Gastroesophageal sphincter (tissue), 4 donors: ENCODE measurements around the gene UBE2B. TPM values are rescaled to one million over a fixed set of nuclear protein-coding genes. Genes with fewer than 3 reads are reported as not detected.

ENCODE experiments used
- ATAC-seq: fragments of 150-250 bp; one replicate; pipeline ENCODE4 v1.9.1; 2016; ENCODE audit warnings: mild to moderate bottlenecking, moderate library complexity
- H3K27ac ChIP-seq, 4 donors: fragments of 200-600 bp; sonication (generic) in 3 of 4; 1 replicate in 3 of 4; 2 replicates in 1 of 4; pipeline ENCODE4 v1.5.1; 2016 to 2019
- H3K27me3 ChIP-seq: fragments of 200-600 bp; sonication (generic); one replicate; pipeline ENCODE4 v1.5.1; 2019
- H3K36me3 ChIP-seq, 2 donors: fragments of 200-600 bp; sonication (generic); one replicate each; pipeline ENCODE4 v1.5.1; 2019; ENCODE audit warnings: control low read depth in 1 of 2
- H3K4me1 ChIP-seq, 3 donors: fragments of 200-600 bp; sonication (generic); 1 replicate in 2 of 3; 2 replicates in 1 of 3; pipeline ENCODE4 v1.5.1; 2016 to 2019; ENCODE audit warnings: control low read depth in 2 of 3
- H3K4me3 ChIP-seq, 2 donors: fragments of 200-600 bp; sonication (generic); one replicate each; pipeline ENCODE4 v1.5.1; 2019; ENCODE audit warnings: mild to moderate bottlenecking in 1 of 2, moderate library complexity in 1 of 2
- H3K9me3 ChIP-seq, 3 donors: fragments of 200-600 bp; sonication (generic); one replicate each; pipeline ENCODE4 v1.5.1; 2017 to 2019; ENCODE audit warnings: control low read depth in 2 of 3
- EP300 ChIP-seq: sonication (generic); formaldehyde crosslinking; IDR thresholded peaks from one replicate; pipeline ENCODE4 v1.6.1; 2017; ENCODE audit warnings: antibody characterized with exemption, mild to moderate bottlenecking
- POLR2A ChIP-seq, 2 donors: fragments of 450-650 bp; IDR thresholded peaks; one replicate each; pipeline ENCODE4 v1.6.1; 2017; ENCODE audit warnings: antibody characterized with exemption in 2 of 2, mild to moderate bottlenecking in 2 of 2, moderate library complexity in 1 of 2
- POLR2AphosphoS5 ChIP-seq: sonication (generic); formaldehyde crosslinking; IDR thresholded peaks from one replicate; pipeline ENCODE4 v1.6.1; 2017; ENCODE audit warnings: antibody characterized with exemption
- WGBS, 2 donors: methylation state at CpG; one replicate each; pipeline ENCODE4 v1.1.5; 2018; ENCODE audit warnings: low coverage in 1 of 2; 5-methylcytosine and 5-hydroxymethylcytosine counted together
- total RNA-seq, 4 donors: library from RNA; depleted of rRNA; stranded (reverse); fragments of >200 nt; gene quantifications; one replicate each; pipeline ENCODE4 v1.1.0, GENCODE V29; 2016
- TF ChIP-seq, protein P1 (sequence below), 4 experiments: fragments of 200-600 bp in 2 of 4; fragments of 450-650 bp in 2 of 4; sonication (generic) in 1 of 4; IDR thresholded peaks; one replicate each; pipeline ENCODE4 v1.5.1; 2017 to 2019; ENCODE audit warnings: antibody characterized with exemption in 4 of 4, mild to moderate bottlenecking in 2 of 4, moderate library complexity in 2 of 4

Gene UBE2B
- total RNA-seq, 4 donors from 2014 or later: 36.6 to 53.9 (median 44.5) TPM

DNA sequence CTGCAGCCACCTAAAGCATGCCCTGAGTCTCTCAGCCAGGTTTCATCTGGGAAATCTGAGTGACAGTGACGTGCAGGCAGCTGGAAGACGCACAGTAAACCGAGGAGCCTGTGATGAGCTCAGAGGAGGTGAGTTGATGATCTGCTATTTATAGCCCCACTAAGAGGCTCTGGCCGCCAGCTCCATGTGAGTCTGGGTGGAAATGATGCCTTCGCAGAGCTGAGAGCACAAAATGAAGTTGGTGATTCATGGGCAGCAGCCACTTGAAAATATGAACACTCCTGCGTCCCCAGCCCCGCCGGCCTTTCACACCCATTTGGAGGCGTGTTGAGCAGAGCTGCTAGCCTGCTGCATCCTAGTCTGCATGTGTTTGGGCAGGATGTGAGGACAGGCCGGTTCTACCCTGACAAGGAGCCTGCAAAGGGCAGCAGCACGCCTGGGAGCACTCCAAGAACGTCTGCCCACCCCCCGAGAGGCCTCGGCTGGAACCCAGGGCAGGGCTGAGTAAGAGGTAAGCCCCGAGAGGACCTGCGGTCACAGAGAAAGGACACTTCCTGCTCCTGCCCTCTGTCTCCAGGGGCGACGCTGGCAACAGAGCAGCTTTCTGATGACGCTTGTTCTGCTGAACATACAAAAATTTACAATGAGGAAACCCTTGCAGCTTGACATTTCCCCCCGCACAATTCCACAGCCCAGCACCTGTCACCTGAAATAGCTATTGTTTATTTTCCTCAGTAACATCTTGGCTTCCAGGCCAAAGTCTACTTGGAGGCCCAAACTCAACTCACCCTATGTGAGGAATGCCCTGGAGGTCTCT, 65.4 kb downstream of the UBE2B start:
- peak; percentile 48 for TF ChIP-seq POLR2AphosphoS5
- TF ChIP-seq, protein P1, sequence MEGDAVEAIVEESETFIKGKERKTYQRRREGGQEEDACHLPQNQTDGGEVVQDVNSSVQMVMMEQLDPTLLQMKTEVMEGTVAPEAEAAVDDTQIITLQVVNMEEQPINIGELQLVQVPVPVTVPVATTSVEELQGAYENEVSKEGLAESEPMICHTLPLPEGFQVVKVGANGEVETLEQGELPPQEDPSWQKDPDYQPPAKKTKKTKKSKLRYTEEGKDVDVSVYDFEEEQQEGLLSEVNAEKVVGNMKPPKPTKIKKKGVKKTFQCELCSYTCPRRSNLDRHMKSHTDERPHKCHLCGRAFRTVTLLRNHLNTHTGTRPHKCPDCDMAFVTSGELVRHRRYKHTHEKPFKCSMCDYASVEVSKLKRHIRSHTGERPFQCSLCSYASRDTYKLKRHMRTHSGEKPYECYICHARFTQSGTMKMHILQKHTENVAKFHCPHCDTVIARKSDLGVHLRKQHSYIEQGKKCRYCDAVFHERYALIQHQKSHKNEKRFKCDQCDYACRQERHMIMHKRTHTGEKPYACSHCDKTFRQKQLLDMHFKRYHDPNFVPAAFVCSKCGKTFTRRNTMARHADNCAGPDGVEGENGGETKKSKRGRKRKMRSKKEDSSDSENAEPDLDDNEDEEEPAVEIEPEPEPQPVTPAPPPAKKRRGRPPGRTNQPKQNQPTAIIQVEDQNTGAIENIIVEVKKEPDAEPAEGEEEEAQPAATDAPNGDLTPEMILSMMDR (IDR thresholded peaks at IDR 0.05): no peak
- WGBS, 2 donors: 21 to 30% methylated on average over 5 to 7 of the region's 20 CpGs
- no peak overlapping the region for H3K4me3 ChIP-seq
- H3K27me3 ChIP-seq: no peaks in the 10 kb centered on the region
- H3K36me3 ChIP-seq: no peaks in the 10 kb centered on the region
- peaks cover 8 to 41% (median 35%) of the 10 kb centered on the region in 3 donors for H3K4me1 ChIP-seq
- H3K27ac ChIP-seq: peak overlapping the region; percentile 44 to 88 (median 85)
- ATAC-seq: peak; percentile 69
- no peaks in the 10 kb centered on the region for H3K9me3 ChIP-seq

DNA sequence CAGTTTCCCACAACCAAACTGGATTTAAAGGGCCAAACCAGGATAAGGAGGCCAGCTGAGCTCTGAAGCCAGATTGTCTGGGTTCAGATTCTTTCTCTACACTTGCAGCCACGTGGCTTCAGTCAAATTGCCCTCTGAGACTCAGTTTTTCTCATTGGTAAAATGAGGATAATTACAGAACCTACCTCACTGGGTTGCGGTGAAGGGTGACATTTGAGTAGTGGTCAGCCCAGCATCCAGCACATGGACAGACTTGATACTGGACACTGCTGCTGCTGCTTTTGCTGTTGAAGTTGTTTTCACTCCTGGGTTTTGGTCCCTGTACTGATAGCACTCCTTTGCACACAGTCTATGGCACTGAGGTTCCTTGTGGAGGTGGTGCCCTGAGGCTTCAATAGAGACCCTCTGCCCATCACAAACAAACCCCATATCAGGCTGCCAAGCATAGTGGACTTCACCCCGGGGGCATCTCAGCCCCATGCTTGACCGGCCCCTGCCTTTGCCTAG, 66.0 kb downstream of the UBE2B start:
- Histone ChIP-seq H3K4me3 (no peak overlapping the region), H3K9me3 (no peaks in the 10 kb centered on the region), H3K27me3 (no peaks in the 10 kb centered on the region), H3K27ac (peak overlapping the region in 3 of 4 donors; percentile 84 to 88 (median 86)), H3K4me1 (peaks cover 8 to 41% (median 35%) of the 10 kb centered on the region in 3 donors), H3K36me3 (no peaks in the 10 kb centered on the region)
- 65 to 83% methylated on average over 1 to 2 of the region's 4 CpGs for WGBS, 2 donors
- TF ChIP-seq, protein P1 (IDR thresholded peaks at IDR 0.05): no peak
- TF ChIP-seq POLR2AphosphoS5 (no peak), POLR2A (IDR thresholded peaks at IDR 0.05) (no peak), EP300 (no peak)
- ATAC-seq: no peak

DNA sequence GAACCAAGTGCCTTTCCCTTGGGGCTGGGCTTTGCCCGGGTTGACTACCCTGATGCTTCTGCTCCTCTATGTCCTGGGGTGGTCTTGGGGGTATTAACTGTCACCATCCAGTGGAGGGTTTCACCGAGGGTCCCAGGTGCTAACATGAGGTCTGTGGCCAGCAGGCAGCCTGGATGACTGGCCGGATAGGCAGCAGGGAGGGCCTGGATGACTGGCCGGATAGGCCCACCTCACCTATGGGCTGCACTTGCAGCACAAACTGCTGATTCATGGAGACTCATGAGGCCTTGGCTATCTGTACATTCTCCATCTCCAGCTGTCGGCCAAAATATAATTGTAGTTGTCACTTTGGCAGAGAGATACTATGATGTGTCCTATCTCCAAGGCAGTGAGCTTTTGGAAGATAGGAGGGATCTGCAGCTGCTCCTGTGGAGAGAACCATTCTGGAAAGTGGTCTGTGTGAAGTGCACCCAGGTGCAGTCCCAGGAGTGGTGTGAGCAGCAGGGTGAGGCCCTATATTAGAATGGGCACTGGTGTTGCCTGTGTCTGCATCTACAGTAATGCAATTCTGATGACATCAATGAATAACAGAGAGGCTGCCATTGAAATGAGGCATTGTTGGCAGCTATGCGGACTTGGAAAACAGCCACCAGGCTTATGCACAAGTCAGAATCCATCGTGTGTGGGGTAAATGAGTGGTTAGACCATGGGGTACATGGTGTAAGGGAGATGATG, 66.6 kb downstream of the UBE2B start:
- Histone ChIP-seq H3K9me3 (no peaks in the 10 kb centered on the region), H3K4me3 (no peak overlapping the region), H3K4me1 (peaks cover 8 to 41% (median 35%) of the 10 kb centered on the region in 3 donors), H3K27ac (peak overlapping the region in 3 of 4 donors; percentile 84 to 88 (median 86)), H3K36me3 (no peaks in the 10 kb centered on the region), H3K27me3 (no peaks in the 10 kb centered on the region)
- 54 to 61% methylated on average over 4 to 5 of the region's 7 CpGs for WGBS, 2 donors
- no peak for TF ChIP-seq EP300
- TF ChIP-seq, protein P1 (IDR thresholded peaks at IDR 0.05): no peak
- TF ChIP-seq POLR2A (IDR thresholded peaks at IDR 0.05): no peak
- no peak for TF ChIP-seq POLR2AphosphoS5
- ATAC-seq: no peak

DNA sequence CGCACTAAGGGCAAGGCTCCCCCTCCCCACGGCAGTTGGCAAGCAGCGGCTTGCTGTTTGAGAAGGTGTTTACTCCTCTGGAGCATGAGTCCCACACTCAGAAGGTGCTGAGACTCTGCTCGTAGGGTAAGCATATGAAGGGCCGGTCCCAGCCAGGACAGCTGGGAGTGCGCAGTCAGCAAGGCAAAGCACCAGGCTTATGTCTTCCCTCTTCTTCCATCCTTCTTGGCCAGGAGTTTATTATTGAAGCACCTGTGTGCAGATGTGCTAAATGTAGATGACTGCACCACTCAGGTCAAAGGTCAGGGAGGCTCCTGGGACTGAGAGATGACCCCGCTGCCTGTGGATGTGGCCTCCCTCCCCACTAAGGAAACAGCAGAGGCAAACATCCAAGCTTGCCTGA, 67.4 kb downstream of the UBE2B start:
- no peak overlapping the region for H3K4me3 ChIP-seq

More for the DNA sequence above, 67.4 kb downstream of the UBE2B start:
- TF ChIP-seq POLR2A (IDR thresholded peaks at IDR 0.05): no peak
- TF ChIP-seq POLR2AphosphoS5: no peak
- TF ChIP-seq EP300: no peak
- TF ChIP-seq, protein P1 (IDR thresholded peaks at IDR 0.05): no peak
- Histone ChIP-seq H3K9me3 (no peaks in the 10 kb centered on the region), H3K27ac (peak overlapping the region; percentile 40 to 88 (median 85)), H3K27me3 (no peaks in the 10 kb centered on the region), H3K36me3 (no peaks in the 10 kb centered on the region), H3K4me1 (peaks cover 8 to 41% (median 35%) of the 10 kb centered on the region in 3 donors)
- no peak for ATAC-seq
- 20 to 84% methylated on average over 1 to 6 of the region's 7 CpGs for WGBS, 2 donors
